Stomach (tissue), 4 donors: Measurements from ENCODE around the gene C1orf216.

Experiments
- EP300 ChIP-seq: sonication (generic); formaldehyde crosslinking; IDR thresholded peaks from one replicate; pipeline ENCODE4 v1.6.1; 2017; ENCODE audit warnings: antibody characterized with exemption
- POLR2A ChIP-seq, 4 donors: fragments of 450-650 bp; IDR thresholded peaks; one replicate each; pipeline ENCODE4 v1.6.1; 2016; ENCODE audit warnings: antibody characterized with exemption in 4 of 4, control low read depth in 2 of 4, mild to moderate bottlenecking in 1 of 4, moderate library complexity in 1 of 4
- TF ChIP-seq, protein P1 (sequence below), 7 experiments: fragments of 450-650 bp in 4 of 7; fragments of 200-600 bp in 3 of 7; sonication (generic) in 3 of 7; IDR thresholded peaks; one replicate each; pipeline ENCODE4 v1.5.1; 2016 to 2019; ENCODE audit warnings: antibody characterized with exemption in 7 of 7, control low read depth in 2 of 7, mild to moderate bottlenecking in 1 of 7

- TF ChIP-seq, protein P1, sequence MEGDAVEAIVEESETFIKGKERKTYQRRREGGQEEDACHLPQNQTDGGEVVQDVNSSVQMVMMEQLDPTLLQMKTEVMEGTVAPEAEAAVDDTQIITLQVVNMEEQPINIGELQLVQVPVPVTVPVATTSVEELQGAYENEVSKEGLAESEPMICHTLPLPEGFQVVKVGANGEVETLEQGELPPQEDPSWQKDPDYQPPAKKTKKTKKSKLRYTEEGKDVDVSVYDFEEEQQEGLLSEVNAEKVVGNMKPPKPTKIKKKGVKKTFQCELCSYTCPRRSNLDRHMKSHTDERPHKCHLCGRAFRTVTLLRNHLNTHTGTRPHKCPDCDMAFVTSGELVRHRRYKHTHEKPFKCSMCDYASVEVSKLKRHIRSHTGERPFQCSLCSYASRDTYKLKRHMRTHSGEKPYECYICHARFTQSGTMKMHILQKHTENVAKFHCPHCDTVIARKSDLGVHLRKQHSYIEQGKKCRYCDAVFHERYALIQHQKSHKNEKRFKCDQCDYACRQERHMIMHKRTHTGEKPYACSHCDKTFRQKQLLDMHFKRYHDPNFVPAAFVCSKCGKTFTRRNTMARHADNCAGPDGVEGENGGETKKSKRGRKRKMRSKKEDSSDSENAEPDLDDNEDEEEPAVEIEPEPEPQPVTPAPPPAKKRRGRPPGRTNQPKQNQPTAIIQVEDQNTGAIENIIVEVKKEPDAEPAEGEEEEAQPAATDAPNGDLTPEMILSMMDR (IDR thresholded peaks at IDR 0.05): no peak
- TF ChIP-seq POLR2A (IDR thresholded peaks at IDR 0.05) (no peak), EP300 (no peak)
Measured at GRCh38 chr1:35725596-35725995, 6.9 kb upstream of the C1orf216 start.
